CD4-positive, alpha-beta T cell treated with Interleukin-6 at 100 ng/mL for 8 hours (primary cell): ENCODE measurements around the gene COBL.

Source experiments
- DNase-seq: peaks from one replicate; pipeline ENCODE4 v3.0.0-alpha.2; 2020; ENCODE audit warnings: mixed read lengths, low spot score

Gene COBL

GRCh38 chr7:51046482-51046881 lies 270.1 kb downstream of the COBL start:
- DNase-seq, result no peak

GRCh38 chr7:51046103-51046466 lies 270.5 kb downstream of the COBL start:
- no peak for DNase-seq

GRCh38 chr7:51045319-51046102 lies 271.1 kb downstream of the COBL start:
- no peak for DNase-seq

GRCh38 chr7:51043461-51043860 lies 273.1 kb downstream of the COBL start:
- DNase-seq, result no peak

GRCh38 chr7:51040787-51041186 lies 275.8 kb downstream of the COBL start:
- no peak for DNase-seq

- no peak for DNase-seq
Measured at GRCh38 chr7:51038573-51038972, 278.0 kb downstream of the COBL start.

- no peak for DNase-seq
Measured at GRCh38 chr7:51035716-51036115, 280.9 kb downstream of the COBL start.

- no peak for DNase-seq
Measured at GRCh38 chr7:51034521-51035264, 281.9 kb downstream of the COBL start.

- DNase-seq, result no peak
Measured at GRCh38 chr7:51033727-51034520, 282.7 kb downstream of the COBL start.

GRCh38 chr7:51031791-51032515 lies 284.7 kb downstream of the COBL start:
- no peak for DNase-seq

GRCh38 chr7:51031216-51031615 lies 285.4 kb downstream of the COBL start:
- no peak for DNase-seq

- no peak for DNase-seq
Measured at GRCh38 chr7:51029701-51030191, 286.9 kb downstream of the COBL start.

- no peak for DNase-seq
Measured at GRCh38 chr7:51029131-51029530, 287.5 kb downstream of the COBL start.

- DNase-seq, result no peak
Measured at GRCh38 chr7:51027935-51028830, 288.4 kb downstream of the COBL start.

- no peak for DNase-seq
Measured at GRCh38 chr7:51027106-51027934, 289.3 kb downstream of the COBL start.

- DNase-seq, result no peak
Measured at GRCh38 chr7:51026341-51026740, 290.3 kb downstream of the COBL start.

- no peak for DNase-seq
Measured at GRCh38 chr7:51025668-51026067, 290.9 kb downstream of the COBL start.

GRCh38 chr7:51024867-51025266 lies 291.7 kb downstream of the COBL start:
- DNase-seq, result no peak

- no peak for DNase-seq
Measured at GRCh38 chr7:51023547-51023946, 293.1 kb downstream of the COBL start.

GRCh38 chr7:51022821-51023220 lies 293.8 kb downstream of the COBL start:
- DNase-seq, result no peak
